GM19372 (cell line): Measurements from ENCODE around the gene SORT1.
"Not testable (repeated sequence)": the region's sequence is repeated elsewhere in the genome, so short reads cannot be mapped to it uniquely, and the experiment has no call there.

Experiments used
- ATAC-seq: cut with Tn5 transposase; IDR thresholded peaks from one replicate; pipeline ENCODE4 v1.9.1; 2021; ENCODE audit warnings: mild to moderate bottlenecking, low read depth, moderate library complexity; ENCODE audit not compliant: unreplicated experiment

Gene SORT1

DNA sequence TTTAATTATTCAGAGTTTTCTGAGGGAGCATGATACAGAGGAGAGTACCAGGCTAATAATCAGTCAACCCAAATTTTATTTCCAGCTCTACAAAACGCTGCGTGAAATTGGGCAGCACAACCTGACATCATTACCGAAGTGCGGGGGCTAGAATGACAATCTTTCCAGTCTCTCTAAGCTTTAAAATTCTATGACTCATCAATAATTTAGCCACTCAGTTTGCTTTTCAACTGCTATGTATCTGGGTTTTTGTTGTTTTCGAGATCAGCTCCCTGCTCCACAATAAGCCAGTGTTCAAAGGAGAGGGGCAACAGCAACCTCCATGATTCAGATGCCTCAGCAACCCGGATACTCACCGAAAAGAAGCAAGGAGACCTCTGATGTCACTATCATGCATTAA, 13.9 kb downstream of the SORT1 start:
- ATAC-seq, result no peak

DNA sequence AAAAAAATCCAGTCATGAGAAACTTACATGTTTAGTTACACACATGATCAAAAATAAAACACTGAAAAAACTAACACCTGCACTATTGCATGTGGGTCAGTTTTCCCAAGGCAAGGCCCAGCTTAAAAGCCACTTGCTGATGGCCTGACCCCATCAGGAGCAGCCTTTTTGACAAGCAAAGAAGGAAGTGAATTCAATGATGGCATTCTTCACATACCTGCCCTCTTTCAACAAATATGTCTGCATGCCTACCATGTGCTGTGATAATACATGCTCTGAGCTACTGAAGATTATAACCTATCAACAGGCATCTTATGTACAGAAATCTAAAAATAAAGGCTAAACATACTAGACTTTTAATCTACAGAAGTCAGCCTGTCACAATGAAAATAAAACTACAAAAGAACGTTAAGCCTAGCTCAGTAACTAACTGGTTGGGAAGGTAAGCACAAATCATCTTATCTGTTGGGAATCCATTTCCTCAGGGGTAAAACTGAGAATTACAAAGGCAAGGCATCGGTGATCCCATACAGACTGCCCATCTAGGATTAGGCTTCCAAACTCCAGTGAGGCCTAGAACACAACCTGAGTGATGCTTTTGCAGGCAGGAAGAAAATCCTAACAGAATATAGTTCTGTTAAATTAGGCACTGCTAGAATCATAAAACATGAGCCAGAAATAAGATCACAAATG, 14.5 kb downstream of the SORT1 start:
- ATAC-seq, result no peak

DNA sequence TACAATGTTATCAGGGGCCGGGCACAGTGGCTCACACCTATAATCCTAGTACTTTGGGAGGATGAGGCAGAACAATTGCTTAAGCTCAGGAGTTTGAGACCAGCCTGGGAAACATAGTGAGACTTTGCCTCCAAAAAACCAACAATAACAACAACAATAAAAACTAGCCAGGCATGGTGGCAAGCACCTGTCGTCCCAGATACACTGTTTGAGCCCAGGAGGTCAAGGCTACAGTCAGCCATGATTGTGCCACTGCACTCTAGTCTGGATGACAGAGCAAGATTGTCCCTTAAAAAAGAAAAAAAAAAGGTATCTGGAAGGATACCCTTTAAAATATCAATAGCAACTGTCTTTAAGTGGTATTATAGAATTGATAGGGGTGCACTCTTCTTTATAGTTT, 16.1 kb downstream of the SORT1 start:
- no peak for ATAC-seq

DNA sequence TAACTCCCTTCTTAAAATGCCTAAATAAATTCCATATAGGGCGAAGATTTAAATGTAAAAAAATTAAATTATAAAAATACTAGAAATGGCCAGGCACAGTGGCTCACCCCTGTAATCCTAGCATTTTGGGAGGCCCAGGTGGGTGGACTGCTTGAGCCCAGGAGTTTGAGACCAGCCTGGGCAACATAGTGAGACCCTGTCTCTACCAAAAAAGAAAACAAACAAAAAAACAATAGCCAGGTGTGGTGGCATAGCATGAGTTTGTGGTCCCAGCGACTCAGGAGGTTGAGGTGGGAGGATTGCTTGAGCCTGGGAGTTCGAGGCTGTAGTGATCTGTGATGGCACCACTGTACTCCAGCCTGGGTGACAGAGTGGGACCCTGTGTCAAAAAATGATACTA, 17.8 kb downstream of the SORT1 start:
- ATAC-seq, result no peak

DNA sequence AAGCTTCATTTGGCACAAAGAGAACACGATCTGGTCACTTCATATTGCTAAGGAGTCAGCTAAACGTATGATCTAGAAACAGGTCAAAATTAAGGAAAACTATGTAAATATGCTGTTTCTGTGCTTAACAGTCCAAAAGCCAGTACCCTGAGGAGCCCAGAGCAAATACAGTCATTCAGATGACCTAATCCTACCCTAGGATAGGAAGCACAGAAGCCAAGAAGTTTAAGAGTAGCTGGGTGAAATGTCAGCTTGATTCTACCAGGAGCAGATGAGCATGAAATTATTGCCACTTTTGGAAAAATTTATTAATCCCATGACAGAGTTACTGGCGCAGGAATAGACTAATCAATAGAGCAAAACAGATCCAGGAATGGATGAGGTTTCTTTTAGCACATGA, 18.3 kb downstream of the SORT1 start:
- ATAC-seq, result no peak

- ATAC-seq, result no peak
Measured at GRCh38 chr1:109377698-109378097, 20.0 kb downstream of the SORT1 start.

DNA sequence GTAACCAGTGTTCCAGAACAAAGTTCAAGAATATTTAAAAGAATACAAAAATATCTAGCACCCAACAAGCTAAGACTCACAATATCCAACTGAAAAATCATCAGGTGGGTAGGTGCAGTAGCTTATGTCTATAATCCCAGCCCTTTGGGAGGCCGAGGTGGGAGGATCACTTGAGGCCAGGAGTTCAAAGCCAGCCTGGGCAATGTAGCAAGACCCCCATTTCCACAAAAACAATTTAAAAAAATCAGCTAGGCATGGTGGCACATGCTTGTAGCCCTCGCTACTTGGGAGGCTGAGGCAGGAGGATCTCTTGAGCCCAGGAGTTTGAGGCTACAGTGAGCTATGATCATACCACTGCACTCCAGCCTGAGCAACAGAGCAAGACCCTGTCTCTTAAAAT, 24.0 kb downstream of the SORT1 start:
- not testable (repeated sequence) for ATAC-seq

DNA sequence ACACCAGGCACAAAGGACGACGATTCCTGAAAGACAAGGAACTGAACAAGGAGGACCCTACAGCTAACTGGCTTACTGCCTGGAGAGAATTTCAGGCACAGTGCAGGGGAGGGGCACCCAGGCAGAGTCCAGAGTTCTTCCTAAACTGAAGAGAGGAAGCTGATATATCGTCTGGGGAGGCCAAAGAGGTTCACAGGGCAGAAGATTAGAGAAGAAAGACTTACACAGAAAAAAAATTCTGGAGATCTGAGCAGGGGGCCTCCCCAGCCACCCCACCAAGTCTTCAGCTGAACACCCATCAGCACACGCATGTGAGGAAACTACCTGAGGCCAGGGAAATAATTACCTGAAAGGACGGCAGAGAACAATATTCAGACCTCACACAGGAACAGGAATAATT, 24.6 kb downstream of the SORT1 start:
- ATAC-seq, result no peak

DNA sequence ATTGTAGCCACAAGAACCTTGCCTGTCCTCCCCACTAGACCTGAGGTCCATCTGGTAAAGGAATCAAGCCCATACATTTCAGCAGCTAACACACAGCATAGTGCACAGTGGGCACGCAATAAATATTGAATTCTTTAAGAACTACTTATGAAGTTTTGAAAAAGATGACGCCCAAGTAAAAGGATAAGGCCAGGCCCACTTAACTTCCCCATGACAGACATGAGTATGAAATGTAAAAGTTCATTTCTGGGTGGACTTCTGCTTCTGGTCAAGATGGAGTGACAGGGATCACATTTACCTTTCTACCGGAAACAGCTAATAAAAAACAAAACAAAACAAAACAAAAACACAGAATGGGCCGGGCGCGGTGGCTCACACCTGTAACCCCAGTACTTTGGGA, 25.4 kb downstream of the SORT1 start:
- no peak for ATAC-seq

- ATAC-seq, result no peak
Measured at GRCh38 chr1:109371341-109371739, 26.4 kb downstream of the SORT1 start.

DNA sequence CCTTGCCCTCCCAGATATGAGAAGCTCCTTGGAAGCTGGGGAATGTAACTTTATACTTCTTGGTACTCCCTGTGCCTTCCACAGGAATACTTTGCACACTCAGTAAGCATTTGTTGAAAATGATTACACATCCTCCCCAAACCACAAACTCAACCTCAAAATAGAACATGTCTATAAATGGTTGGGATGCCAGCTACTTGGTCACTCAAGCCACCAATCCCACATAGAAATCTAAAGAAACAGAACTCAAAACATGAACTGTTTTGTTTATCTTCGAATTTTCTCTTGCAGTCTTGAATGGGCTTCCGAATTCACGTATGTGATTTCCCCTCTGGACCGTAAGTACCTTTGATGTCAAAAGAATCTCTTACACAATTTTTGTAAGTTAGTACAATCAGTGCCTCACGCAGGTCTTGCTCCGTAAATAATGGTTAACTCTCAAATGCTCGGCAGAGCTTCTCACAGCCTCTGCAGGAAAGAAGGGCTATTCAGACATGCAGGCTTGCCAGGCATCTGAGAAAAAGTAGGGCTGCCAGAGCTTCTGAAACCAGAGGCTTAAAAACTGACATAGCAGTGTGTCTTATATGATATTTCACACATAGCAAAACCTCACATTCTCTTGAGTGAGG, 26.9 kb downstream of the SORT1 start:
- ATAC-seq, result no peak

DNA sequence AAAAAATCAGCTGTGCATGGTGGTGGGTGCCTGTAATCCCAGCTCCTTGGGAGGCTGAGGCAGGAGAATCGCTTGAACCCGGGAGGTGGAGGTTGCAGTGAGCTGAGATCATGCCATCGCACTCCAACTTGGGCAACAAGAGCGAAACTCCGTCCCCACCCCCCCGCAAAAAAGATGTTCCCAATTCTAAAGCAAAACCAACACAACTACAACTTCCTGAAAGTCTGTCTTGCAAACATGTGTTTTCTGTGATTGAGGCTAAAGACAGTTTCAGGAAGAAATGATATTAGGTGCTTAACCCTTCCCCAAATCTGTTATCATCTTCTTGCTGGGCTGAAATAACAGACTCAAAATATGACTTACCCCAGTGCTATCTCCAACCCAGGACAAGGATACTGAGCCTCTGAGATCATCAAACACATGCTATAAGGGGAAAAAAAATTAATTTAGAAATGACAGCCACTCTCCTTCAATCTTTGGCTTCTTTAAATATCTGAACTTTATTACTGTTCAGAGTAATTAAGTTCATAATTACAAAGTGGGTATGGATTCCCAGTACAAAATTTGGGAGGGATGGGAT, 28.5 kb downstream of the SORT1 start:
- ATAC-seq, result no peak

DNA sequence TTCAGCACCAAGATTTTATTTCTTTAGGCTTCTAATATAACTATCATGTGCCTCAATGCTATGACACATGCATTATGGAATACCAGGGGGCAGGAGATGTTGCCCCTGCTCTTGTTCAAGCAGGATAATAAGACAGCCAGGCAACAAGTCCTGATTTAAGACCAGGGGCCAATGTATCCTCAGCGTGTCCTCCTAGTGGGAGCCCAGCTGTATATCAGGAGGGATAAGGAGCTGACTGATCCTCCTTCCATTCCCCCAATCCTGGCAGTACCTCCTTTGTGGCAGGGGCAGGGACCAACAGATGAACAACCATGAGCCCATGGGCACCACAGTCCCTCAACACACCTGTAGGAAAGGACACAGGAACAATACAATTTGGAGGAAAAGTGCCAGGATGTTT, 29.3 kb downstream of the SORT1 start:
- no peak for ATAC-seq

- ATAC-seq, result no peak
Measured at GRCh38 chr1:109367626-109368025, 30.1 kb downstream of the SORT1 start.

- ATAC-seq, result no peak
Measured at GRCh38 chr1:109365642-109366204, 32.0 kb downstream of the SORT1 start.

DNA sequence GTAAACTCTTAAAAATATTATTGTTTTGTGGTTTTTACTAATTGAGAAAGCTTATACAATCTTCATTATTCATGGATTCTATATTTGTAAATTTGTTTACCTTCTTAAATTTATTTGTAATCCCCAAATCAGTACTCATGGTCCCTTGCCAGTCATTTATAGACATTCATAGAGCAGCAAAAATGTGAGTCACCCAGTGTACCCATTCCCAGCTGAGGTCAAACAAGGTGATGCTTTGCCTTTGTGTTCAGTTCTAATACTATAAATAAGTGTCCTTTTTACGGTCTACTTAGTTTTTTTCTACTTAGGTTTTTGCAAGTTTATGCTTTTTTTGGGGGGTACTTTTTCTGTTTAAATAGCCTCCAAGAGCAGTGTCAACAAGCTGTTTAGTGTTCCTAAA, 36.1 kb downstream of the SORT1 start:
- ATAC-seq, result no peak

GRCh38 chr1:109361069-109361468, 36.6 kb downstream of the SORT1 start:
- no peak for ATAC-seq

DNA sequence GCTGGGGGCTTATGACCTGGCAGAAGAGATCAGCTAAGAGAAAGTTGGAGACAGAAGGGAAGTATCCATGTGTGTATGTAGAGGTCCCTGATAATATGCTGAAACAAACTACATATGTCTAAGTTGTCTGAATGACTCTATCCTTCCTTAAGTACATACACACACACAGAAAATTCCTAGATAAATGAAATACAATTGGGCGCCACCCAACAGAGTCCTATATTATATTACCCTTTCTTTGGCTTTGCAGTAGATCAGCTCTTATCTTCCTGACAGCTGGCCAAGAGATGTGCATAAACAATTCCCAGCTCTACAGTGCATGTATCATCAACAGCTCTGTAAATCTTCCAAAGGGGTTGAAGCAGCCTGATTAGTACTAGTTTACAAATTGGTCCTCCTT, 40.1 kb downstream of the SORT1 start:
- no peak for ATAC-seq

GRCh38 chr1:109356915-109357314, 40.8 kb downstream of the SORT1 start:
- ATAC-seq, result no peak

DNA sequence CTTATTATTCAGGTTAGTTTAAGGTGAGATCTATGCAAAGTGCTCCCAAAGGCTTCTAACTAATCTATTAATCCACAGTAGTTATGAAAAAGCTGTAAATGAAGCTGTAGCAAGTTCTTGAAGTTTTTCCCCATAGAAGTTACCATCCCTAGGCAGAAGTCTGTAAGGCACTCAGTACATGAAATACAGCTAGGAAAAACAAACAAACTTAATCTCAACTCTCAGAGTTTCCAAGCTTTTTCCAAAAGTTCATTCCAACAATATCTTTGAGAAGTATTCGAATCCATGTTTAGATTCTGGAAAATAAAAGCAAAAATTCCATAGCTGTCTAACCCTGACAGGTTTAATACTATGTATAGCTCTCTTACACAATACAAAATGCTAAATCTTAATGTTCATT, 41.2 kb downstream of the SORT1 start:
- ATAC-seq, result no peak

- no peak for ATAC-seq
Measured at GRCh38 chr1:109354929-109355328, 42.8 kb downstream of the SORT1 start.

DNA sequence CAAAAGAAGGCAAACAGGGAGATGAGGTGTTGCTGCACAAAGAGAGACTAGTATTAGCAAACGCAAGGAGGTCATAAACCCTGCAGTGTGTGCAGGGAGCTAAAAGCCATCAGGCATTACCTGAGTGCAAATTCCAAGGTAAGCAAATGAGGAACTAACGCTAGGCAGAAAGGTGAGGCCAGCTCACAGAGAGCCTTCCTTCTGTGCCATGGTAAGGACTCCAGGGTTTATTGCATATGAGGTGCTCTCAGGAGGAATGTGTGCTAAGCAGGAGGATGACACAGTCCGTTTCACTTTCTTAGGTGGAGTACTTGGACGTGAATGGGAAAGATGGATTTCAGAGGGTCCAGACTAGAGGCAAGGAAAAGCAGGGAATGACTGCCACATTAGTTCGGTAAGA, 46.3 kb downstream of the SORT1 start:
- ATAC-seq, result no peak
